ENCODE results near the gene INO80C. TPM values are rescaled to one million over a fixed set of nuclear protein-coding genes. Genes with fewer than 3 reads are reported as not detected.

The INO80C gene
- total RNA-seq, 1 experiment from 2014 or later = 51.1 TPM

- Mint-ChIP-seq H3K4me3 (no peak overlapping the region), H3K36me3 (ENCODE audit: insufficient read depth in 1 of 3, low read depth in 3 of 3) (peaks cover 6 to 25% (median 24%) of the 10 kb centered on the region in 3 experiments; a peak in 6 of 7 replicates), H3K27ac (no peak overlapping the region; a peak in 1 of 7 replicates), H3K9me3 (no peaks in the 10 kb centered on the region), H3K27me3 (ENCODE audit: low read depth) (no peaks in the 10 kb centered on the region; the same call in 1 of the 2 replicates), H3K4me1 (peaks cover 0 to 2% of the 10 kb centered on the region in 2 experiments; a peak in 1 of 4 replicates)
- Histone ChIP-seq H3K4me2 (ENCODE audit: insufficient read depth, insufficient read length, low read length) (no peak overlapping the region), H4K5ac (ENCODE audit: insufficient read length, low read depth, low read length) (no peak overlapping the region), H3K4me1 (ENCODE audit: insufficient read depth, low read length) (no peaks in the 10 kb centered on the region), H2BK120ac (ENCODE audit: low read depth, low read length, poor library complexity, severe bottlenecking) (no peak overlapping the region), H2BK12ac (ENCODE audit: insufficient read length, low read depth, low read length) (no peak overlapping the region), H3K79me1 (ENCODE audit: insufficient read depth, low read depth, low read length, poor library complexity, severe bottlenecking) (no peaks in the 10 kb centered on the region), H3K27ac (ENCODE audit: insufficient read length, low read depth, low read length) (no peak overlapping the region), H3K14ac (ENCODE audit: insufficient read depth, low read length) (no peak overlapping the region), H4K91ac (ENCODE audit: insufficient read length, low read depth, low read length) (no peak overlapping the region), H3K18ac (ENCODE audit: insufficient read length, low read depth, low read length) (no peak overlapping the region), H4K20me1 (ENCODE audit: control insufficient read depth, insufficient read depth, insufficient read length) (no peaks in the 10 kb centered on the region), H2BK5ac (ENCODE audit: insufficient read length, low read length) (no peak overlapping the region), H3K4ac (ENCODE audit: low read depth, low read length) (no peak overlapping the region), H4K8ac (replicated peaks; ENCODE audit: insufficient read length, low read depth, low read length) (no peak overlapping the region), H2BK15ac (ENCODE audit: low read depth, low read length) (no peak overlapping the region), H3K56ac (ENCODE audit: insufficient read length, low read depth, low read length) (no peak overlapping the region), H2AK5ac (ENCODE audit: insufficient read length, low read length) (no peak overlapping the region), H3T11ph (ENCODE audit: low read length) (no peak overlapping the region), H2AFZ (ENCODE audit: low read length) (no peak overlapping the region), H3K9ac (ENCODE audit: extremely low read depth, insufficient read length, low read length) (no peak overlapping the region), H3K9me3 (ENCODE audit: control insufficient read depth, low read depth, low read length) (no peaks in the 10 kb centered on the region), H3K27me3 (ENCODE audit: insufficient read depth, low read length) (no peaks in the 10 kb centered on the region), H2BK20ac (ENCODE audit: low read depth, low read length, poor library complexity, severe bottlenecking) (no peak overlapping the region), H3K23ac (ENCODE audit: insufficient read length, low read depth, low read length) (no peak overlapping the region), H3K79me2 (ENCODE audit: insufficient read depth, low read length) (no peaks in the 10 kb centered on the region), H3K23me2 (ENCODE audit: insufficient read length, low read depth, low read length, poor library complexity, severe bottlenecking) (no peaks in the 10 kb centered on the region)
- DNase-seq = no peak
- WGBS (ENCODE audit: extremely low coverage, insufficient read length, low lambda C conversion rate) = no CpG with 5 or more reads among the region's 4 CpGs
- TF ChIP-seq CTCF (conservative IDR thresholded peaks at IDR 0.05) = no peak
These were observed 30.1 kb downstream of the INO80C start for GRCh38 chr18:35467624-35468016.
